Measurements from ENCODE around the gene KIAA1328.

KIAA1328 gene

DNA sequence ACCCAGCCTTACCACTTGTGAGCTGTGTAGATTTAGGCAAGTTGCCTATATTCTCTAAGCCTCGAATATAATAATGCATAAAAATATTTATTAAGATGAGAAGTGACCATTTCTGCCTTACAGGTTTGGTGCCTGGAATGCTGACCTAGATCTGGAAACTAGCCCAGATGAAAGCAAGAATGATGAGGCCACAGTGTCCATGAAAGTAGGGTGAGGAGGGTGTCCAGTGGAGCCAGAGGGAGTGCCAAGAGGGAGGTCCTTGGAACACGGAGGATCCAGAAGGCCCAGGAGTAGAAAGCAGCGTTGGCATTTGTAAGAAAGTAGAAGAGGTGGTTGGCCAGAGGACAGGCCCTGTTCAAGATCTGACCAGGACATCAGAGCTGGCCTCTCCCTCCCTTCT lies 402.3 kb downstream of the KIAA1328 start:
- DNase-seq, result no peak

GRCh38 chr18:37235583-37235982 lies 406.7 kb downstream of the KIAA1328 start:
- DNase-seq, result no peak

DNA sequence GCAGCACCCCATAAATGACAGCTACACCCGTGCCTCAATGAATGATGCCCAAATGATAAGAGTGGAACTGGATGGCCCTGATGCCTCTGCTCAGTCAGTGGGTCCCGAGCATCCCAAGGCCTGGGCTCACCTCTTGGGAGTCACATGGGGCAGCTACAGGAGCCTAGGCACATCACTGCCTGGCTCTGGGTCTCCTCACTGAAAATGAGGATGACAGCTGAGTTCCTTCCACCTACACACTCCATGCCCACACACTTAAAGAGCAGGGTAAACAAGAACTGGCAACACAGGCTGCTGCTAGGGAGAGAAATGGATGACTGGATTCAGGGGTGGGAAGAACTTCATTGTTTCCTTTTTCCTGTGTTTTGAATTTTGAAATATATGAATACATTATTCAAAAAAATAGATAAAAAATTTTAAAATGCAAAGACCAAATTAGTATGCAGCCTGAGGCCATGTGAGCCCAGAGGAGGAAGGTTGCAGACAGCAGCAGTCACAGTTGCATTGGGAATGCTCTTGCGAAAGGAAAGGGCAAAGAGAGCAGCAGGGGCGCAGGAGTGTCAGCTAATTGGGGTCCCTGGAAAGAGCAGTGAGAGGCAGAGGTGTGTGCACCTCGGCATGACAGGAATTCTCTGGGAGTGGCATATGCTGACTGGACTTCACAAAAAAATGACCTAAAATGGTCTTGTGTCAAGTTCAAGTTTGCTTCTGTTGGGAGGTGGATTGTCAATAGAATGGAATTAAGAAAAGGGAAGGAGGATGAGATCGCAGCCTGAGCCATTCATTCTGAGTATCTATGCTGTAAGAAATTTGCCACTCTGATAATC lies 409.6 kb downstream of the KIAA1328 start:
- DNase-seq, result no peak

DNA sequence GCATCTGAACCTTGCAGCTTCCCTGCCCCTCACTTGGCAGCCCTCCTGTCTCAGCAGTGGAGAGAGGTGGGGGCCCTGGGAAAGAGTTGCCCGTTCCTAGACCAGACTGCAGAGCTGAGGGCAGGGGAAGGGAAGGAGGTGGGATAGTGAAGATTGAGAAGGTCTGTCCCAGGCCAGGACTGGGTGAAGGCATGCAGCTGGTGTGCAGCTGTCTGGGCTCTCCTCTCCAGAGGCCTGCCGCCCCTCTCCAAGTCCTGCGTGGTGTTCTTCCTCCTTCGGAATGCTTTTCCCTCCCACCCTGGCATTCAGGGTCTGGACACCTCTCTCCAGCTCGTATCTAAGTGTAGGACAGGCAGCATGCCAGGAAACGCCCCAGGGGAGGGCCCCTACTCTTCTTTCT lies 413.2 kb downstream of the KIAA1328 start:
- DNase-seq, result no peak

DNA sequence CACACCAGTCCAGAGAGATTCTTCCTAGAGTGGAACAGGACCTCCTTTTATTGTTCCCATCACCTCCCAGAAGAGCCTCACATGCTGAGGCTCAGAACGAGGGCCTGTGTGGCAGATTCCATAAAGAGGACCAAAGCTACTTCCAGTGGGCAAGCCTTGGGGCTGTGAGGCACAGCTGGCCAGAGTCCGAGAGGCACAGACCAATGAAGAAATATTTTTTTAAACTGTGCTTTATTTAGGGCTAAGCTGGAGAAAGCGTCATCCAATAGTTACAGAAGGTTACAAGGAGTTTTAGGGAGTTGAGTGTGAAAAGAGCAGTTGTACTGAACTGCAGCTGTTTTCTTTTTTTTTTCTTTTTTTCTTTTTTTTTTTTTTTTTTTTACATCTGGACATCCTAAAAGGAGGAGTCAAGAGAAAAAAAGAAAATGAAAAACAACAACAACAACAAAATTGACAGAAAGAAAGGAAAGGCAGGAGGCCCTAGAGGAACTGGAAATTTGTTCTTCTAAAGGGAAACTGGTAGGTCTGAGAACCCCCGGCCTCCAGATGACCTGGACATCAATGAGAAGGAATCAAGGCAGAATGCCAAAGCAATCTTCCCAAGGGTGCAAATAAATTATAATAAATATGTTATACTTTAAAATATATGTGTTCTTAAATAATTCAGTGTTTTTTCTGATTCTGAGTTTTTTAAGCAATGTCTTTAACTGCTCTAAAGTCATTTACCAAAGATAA lies 414.1 kb downstream of the KIAA1328 start:
- no peak for DNase-seq

- no peak for DNase-seq
Observed at GRCh38 chr18:37243741-37244140, 414.8 kb downstream of the KIAA1328 start.

- DNase-seq, result no peak
Observed at GRCh38 chr18:37244618-37245017, 415.7 kb downstream of the KIAA1328 start.

DNA sequence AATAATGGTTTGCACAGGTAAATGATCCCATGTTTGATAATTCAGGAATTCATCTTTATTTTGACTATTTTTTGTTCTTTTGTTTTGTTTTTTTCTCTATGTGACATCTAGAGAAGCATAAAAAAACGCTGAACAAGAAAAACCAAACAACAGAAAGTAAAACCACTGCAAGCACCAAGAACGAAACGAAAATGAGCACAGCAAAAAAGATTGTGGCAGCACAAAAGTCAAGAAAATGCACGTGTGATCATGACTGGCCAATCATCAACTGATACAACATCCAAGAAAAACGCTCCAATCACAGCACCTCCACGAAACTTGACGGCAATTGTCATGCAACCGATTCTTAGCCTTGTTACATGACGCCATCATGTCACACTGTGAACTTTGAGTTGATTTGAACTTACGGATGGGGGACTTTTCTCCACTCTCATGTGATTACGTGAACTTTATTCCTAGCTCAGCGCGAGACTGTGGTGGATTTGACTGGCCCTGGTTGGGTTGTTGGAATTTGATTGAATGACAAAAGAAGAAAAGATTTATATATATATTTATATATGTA lies 417.9 kb downstream of the KIAA1328 start:
- no peak for DNase-seq

DNA sequence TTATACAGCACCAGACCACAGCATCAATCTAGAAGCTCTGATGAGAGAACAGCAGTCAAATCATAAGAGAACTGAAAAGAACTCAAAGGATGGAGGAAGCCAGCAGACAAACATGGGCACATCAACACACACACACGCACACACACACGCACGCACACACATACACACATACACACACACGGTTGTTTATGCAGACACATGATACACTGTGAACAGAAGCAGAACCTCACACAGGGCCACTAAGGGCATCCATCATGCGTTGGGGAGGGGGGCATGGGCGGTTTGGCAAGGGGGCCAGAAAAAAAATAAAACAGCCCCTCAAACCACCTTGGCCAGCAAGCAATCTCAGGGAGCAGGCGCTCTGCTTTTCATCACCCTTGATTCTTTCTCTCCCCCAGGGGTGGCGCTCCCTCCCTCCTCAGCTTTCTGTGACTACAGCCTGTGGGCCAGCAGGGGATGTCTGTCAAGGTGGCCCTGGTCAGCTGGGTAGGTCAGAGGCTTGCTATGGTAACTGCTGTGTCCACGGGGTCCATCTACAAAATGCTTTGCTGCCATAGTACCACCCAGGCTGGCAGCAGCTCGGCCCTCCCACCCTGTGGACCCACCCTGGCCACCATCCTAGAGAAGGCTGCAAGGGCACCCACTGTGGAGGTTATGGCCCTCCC lies 418.7 kb downstream of the KIAA1328 start:
- no peak for DNase-seq

DNA sequence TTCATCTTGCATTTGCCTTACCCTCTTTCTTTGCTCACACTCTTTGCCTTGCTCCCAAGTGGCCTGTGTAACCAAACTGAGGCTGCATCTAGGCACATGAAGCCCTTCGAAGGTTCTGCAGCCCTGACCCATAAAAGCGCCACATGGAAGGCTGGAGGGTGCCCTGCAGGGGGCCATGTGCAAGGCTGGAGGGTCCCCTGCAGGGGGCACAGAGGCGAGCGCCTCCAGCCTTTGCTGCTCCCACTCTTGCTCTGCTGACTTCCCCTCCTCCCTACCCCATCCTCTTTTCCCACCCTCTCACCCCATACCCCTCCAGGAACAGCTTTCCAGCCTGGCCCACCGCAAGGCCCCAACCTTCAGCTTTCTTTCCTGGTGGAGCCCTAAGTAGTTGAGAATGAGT lies 419.4 kb downstream of the KIAA1328 start:
- no peak for DNase-seq

DNA sequence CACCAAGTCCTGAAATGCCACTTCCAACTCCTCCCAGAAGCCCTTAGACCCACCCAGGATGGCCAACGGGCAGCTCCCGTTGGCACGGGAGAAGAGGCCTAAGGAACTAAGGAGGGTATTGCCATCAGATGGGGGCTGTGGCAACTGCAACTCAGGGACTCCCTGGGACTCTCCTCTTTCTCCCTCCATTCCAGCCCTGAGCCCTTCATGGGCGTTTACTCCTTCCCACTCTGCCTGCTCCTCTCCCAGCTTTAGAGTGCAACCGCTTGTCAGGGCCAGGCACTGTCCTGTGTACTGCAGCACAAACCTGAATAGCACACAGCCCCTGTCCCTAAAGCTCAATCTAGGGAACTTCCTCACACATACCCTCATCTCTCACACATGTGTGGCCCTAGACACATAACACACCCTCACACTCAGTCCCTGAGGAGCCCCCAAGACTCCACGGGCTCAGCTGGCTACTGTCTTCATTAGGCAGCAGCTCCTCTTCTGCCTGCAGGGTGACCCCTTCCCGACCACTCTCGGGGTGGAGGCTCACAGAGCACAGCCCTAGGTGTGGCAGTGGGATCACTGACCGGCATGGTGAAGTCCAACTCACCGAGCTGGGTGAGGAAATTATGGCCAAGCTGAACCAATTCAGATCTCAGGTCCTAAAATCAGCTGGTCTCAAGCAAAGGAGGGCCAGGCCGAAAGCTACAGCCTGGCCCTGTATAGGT lies 420.4 kb downstream of the KIAA1328 start:
- no peak for DNase-seq

DNA sequence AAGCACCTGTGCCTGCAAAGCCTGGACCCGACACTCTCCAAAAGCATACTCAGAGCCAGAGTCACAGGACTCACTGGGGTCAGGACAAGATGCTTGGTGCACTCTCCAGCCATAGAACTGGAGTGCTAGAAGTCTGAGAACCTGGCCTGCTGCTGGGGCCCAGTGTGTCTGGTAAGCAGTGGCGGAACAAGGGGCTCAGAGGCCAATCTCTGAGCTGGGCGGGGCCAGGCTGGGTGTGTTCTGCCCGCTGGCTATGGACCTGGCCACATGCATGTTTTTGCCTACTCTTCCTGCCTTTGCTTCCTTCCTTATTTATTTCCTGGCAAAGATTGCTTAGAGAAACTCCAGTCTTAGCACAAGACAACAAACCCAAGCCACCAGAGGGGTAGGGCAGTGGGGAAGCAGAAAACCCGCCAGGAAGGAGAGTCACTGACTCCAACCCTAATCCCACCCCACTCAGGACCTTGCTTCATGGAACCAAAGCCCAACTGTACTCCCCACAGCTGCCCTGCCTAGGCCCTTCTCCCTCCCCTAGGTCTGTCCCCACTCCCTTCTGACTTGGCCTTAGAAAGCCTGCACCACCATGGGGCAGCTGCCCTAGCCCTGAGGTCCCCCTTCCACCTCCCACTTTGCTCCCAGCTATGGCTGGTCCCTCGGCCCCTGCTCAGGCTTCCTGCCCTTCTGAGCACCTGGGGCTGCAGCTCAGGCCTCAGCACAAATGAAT lies 421.1 kb downstream of the KIAA1328 start:
- no peak for DNase-seq

- no peak for DNase-seq
Observed at GRCh38 chr18:37251679-37252078, 422.8 kb downstream of the KIAA1328 start.

DNA sequence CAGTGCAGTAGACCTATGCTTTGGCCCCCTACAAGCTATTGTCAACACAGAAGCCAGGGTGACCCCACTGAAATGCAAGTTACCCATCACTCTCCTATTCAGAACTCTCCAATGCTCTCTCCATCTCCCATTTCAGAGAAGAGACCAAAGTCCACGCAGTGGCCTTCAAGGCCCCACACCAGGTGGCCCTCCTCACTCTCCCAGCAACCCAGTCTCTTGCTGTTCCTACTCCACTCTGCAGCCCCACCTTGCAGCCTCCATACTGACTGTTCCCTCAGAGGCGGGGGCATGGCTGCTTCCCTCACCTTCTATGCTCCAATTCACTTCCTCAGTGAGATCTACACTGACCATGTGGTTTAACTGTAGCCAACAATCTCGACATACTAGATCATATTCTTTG lies 423.4 kb downstream of the KIAA1328 start:
- DNase-seq, result no peak

DNA sequence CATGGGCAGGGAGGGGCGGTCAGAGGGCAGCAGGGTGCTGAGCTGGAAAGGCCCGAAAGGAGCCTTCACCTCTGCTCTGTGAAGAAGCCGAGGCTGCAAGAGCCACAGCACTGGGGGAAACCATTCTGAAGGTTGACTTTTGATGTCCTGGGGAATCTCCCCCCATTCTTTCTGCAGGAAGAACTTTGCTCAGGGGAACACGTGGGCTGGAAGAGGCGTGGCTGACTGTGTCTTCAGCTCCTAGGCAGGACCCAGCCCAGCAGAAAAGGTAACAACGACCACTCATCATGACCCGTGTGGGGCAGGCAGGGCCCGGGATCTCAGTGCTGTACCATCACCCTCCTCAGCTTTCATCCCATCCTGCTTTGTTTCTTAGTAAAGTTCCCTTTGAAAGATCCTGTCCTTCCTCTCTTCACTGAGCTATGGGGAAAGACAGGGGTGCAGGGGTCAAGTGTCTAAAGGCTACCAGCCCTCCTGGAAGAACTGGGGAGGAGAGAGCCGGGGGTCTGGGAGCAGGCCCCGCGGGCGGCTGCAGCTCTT lies 424.0 kb downstream of the KIAA1328 start:
- DNase-seq, result no peak

GRCh38 chr18:37253394-37254235 lies 424.7 kb downstream of the KIAA1328 start:
- DNase-seq, result peak in 1 of 2 experiments; percentile 8

- DNase-seq, result no peak
Observed at GRCh38 chr18:37254236-37254754, 425.4 kb downstream of the KIAA1328 start.

DNA sequence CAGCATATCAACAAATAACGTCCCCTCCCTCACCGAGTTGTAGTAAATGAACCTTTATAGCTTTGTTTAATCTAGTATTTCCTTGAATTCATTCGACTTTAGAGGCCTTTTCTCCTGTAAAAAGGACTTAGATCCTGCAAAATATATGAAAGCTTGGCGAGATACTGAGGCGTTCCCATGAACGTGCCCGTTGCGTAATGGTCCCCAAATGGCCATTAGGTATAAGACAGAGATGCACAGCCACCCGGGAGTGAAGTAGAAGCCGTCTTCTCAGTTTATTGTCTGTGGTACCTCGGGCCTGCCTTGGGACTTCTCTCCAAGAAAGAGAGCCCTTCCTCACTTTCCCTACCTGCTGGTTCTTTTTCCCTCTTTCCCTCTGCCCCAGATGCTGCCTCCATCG lies 426.0 kb downstream of the KIAA1328 start:
- DNase-seq, result no peak

DNA sequence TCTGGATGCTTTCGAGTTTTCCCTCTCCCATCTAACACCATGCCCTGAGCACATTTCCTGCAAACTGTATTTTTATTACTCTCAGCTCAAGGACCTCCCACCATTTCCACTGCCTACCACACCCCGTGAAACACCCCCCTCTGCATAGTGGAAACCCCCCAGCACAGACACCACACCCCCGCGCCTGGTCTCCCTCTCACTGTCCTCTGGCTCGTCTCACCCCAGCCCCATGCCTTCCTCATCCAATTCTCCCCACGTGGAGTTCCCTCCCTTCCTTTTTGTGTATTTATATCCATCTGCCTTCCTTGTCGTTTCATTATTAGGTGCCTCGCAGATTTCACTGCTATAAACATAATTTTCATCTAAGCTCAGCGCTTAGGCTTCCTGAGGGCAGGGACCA lies 429.2 kb downstream of the KIAA1328 start:
- no peak for DNase-seq

- DNase-seq, result no peak
Observed at GRCh38 chr18:37258819-37259218, 429.9 kb downstream of the KIAA1328 start.

GRCh38 chr18:37259711-37260110 lies 430.8 kb downstream of the KIAA1328 start:
- no peak for DNase-seq

All from SW 1271 (cell line).